DND-41 (cell line): ENCODE results near the gene HHLA2.

Experiments
- CTCF ChIP-seq: IDR thresholded peaks from 2 replicates; pipeline ENCODE4 v1.5.1; 2012; ENCODE audit warnings: borderline replicate concordance, low read length, moderate library complexity, mild to moderate bottlenecking; ENCODE audit not compliant: poor library complexity, severe bottlenecking; ENCODE audit errors: extremely low read depth
- EZH2 ChIP-seq: IDR thresholded peaks from 3 replicates; pipeline ENCODE4 v1.6.1; 2012; ENCODE audit warnings: borderline replicate concordance, low read depth, mild to moderate bottlenecking, moderate library complexity, low read length, inconsistent platforms; ENCODE audit not compliant: severe bottlenecking

- TF ChIP-seq CTCF (no peak), EZH2 (no peak)
These were observed 60.7 kb downstream of the HHLA2 start for GRCh38 chr3:108357042-108357441.
